ENCODE results near the gene RASSF5. TPM values are rescaled to one million over a fixed set of nuclear protein-coding genes. Genes with fewer than 3 reads are reported as not detected.
A peak's percentile ranks its signal among the peaks of the same experiment; 100 is the strongest.

The RASSF5 gene
- total and polyA plus RNA-seq, 2 donors (not counting 1 experiment from before 2014, with no cell fraction given): 69.7 to 146 TPM

- WGBS (ENCODE audit: insufficient coverage): 100% methylated on average over 1 of the region's 5 CpGs
- ATAC-seq (ENCODE audit: low read depth) (no peak), DNase-seq (no peak)
- no peaks in the 10 kb centered on the region for H4K20me1 ChIP-seq (ENCODE audit: control insufficient read depth, insufficient read depth, low read length, poor library complexity, severe bottlenecking)
- no peak overlapping the region for H3K4me2 ChIP-seq (replicated peaks; ENCODE audit: low read depth, low read length, poor library complexity, severe bottlenecking)
- H3K27ac ChIP-seq (ENCODE audit: low read length in 2 of 2): no peak overlapping the region
- Mint-ChIP-seq H3K4me3 (no peak overlapping the region), H3K27me3 (no peaks in the 10 kb centered on the region), H3K9me3 (ENCODE audit: insufficient read depth) (no peaks in the 10 kb centered on the region), H3K4me1 (peaks cover 5% of the 10 kb centered on the region), H3K27ac (no peak overlapping the region)
- H3K9ac ChIP-seq (ENCODE audit: low read length): no peak overlapping the region
- no peaks in the 10 kb centered on the region for H3K9me3 ChIP-seq (ENCODE audit: control extremely low read depth in 1 of 3, control insufficient read depth in 2 of 3, insufficient read depth in 1 of 3, low read length in 2 of 3)
- H3K79me2 ChIP-seq (ENCODE audit: control insufficient read depth, insufficient read depth, low read length): peaks cover 3% of the 10 kb centered on the region
- no peak for TF ChIP-seq EZH2 (IDR thresholded peaks at IDR 0.05; ENCODE audit: borderline replicate concordance, insufficient read depth, low read depth, low read length, poor library complexity, severe bottlenecking)
- no peak for TF ChIP-seq CTCF (IDR thresholded peaks at IDR 0.05)
- intact Hi-C loops (cut with micrococcal nuclease): no loop called here
- no peaks in the 10 kb centered on the region for H3K4me1 ChIP-seq (ENCODE audit: control insufficient read depth in 2 of 2, insufficient read depth in 2 of 2, low read length in 2 of 2)
- no peaks in the 10 kb centered on the region for H3K27me3 ChIP-seq (replicated peaks in 1 of 4; ENCODE audit: control extremely low read depth in 1 of 4, control insufficient read depth in 3 of 4, insufficient read depth in 4 of 4, low read length in 3 of 4)
- no peak overlapping the region for H3K4me3 ChIP-seq (ENCODE audit: control extremely low read depth in 1 of 5, extremely low read depth in 1 of 5, insufficient read depth in 1 of 5, low read depth in 2 of 5, low read length in 4 of 5)
- H3K36me3 ChIP-seq (replicated peaks in 1 of 2; ENCODE audit: control extremely low read depth in 1 of 2, control insufficient read depth in 1 of 2, extremely low read depth in 1 of 2, insufficient read depth in 2 of 2, low read length in 1 of 2): peaks cover 5 to 82% of the 10 kb centered on the region in 2 experiments
- POLR2A ChIA-PET: no interaction called here
- CTCF ChIA-PET: interaction anchor here (0.9 to 1.4 kb wide), 3 partner anchors 13 to 114 kb away, joined by 3 to 4 read pairs (median 3); no protein-coding TSS in a partner anchor
- no peak overlapping the region for H2AFZ ChIP-seq (ENCODE audit: insufficient read depth, low read depth, low read length, poor library complexity, severe bottlenecking)
These were observed 97.5 kb downstream of the RASSF5 start for GRCh38 chr1:206604861-206605260.

GRCh38 chr1:206606867-206607266 is 99.5 kb downstream of the RASSF5 start:
- intact Hi-C loops (cut with micrococcal nuclease): no loop called here
- Mint-ChIP-seq H3K4me1 (peaks cover 16% of the 10 kb centered on the region), H3K27ac (no peak overlapping the region), H3K27me3 (no peaks in the 10 kb centered on the region), H3K4me3 (no peak overlapping the region), H3K9me3 (ENCODE audit: insufficient read depth) (no peaks in the 10 kb centered on the region)
- Histone ChIP-seq H3K4me2 (replicated peaks; ENCODE audit: low read depth, low read length, poor library complexity, severe bottlenecking) (no peak overlapping the region), H3K27me3 (replicated peaks in 1 of 4; ENCODE audit: control extremely low read depth in 1 of 4, control insufficient read depth in 3 of 4, insufficient read depth in 4 of 4, low read length in 3 of 4) (no peaks in the 10 kb centered on the region), H3K79me2 (ENCODE audit: control insufficient read depth, insufficient read depth, low read length) (peaks cover 6% of the 10 kb centered on the region), H3K9me3 (ENCODE audit: control extremely low read depth in 1 of 3, control insufficient read depth in 2 of 3, insufficient read depth in 1 of 3, low read length in 2 of 3) (no peaks in the 10 kb centered on the region), H4K20me1 (ENCODE audit: control insufficient read depth, insufficient read depth, low read length, poor library complexity, severe bottlenecking) (no peaks in the 10 kb centered on the region), H3K4me1 (ENCODE audit: control insufficient read depth in 2 of 2, insufficient read depth in 2 of 2, low read length in 2 of 2) (peaks cover 7 to 10% of the 10 kb centered on the region in 2 donors), H3K4me3 (ENCODE audit: control extremely low read depth in 1 of 5, extremely low read depth in 1 of 5, insufficient read depth in 1 of 5, low read depth in 2 of 5, low read length in 4 of 5) (no peak overlapping the region), H3K27ac (ENCODE audit: low read length in 2 of 2) (no peak overlapping the region), H2AFZ (ENCODE audit: insufficient read depth, low read depth, low read length, poor library complexity, severe bottlenecking) (no peak overlapping the region), H3K9ac (ENCODE audit: low read length) (no peak overlapping the region), H3K36me3 (replicated peaks in 1 of 2; ENCODE audit: control extremely low read depth in 1 of 2, control insufficient read depth in 1 of 2, extremely low read depth in 1 of 2, insufficient read depth in 2 of 2, low read length in 1 of 2) (peaks cover 5 to 64% of the 10 kb centered on the region in 2 experiments)
- DNase-seq (no peak), ATAC-seq (ENCODE audit: low read depth) (peak; percentile 50)
- TF ChIP-seq CTCF (IDR thresholded peaks at IDR 0.05) (peak; percentile 43), EZH2 (IDR thresholded peaks at IDR 0.05; ENCODE audit: borderline replicate concordance, insufficient read depth, low read depth, low read length, poor library complexity, severe bottlenecking) (no peak)
- ChIA-PET POLR2A (no interaction called here), CTCF (interaction anchor here (0.7 to 1.9 kb wide), 11 partner anchors 31 to 375 kb away, joined by 3 to 12 read pairs (median 4); no protein-coding TSS in a partner anchor)
- WGBS (ENCODE audit: insufficient coverage): no CpG with 5 or more reads among the region's 3 CpGs

All from B cell (primary cell).